ENCODE results near the gene INTS7.

GRCh38 chr1:211923095-211923494 lies 112.3 kb downstream of the INTS7 start:
- TF ChIP-seq POLR2A (IDR thresholded peaks at IDR 0.05; ENCODE audit: low read depth, low read length) (no peak), CTCF (conservative IDR thresholded peaks at IDR 0.05; ENCODE audit: low read depth, low read length) (no peak), FOS (IDR thresholded peaks at IDR 0.05; ENCODE audit: low read depth, low read length) (no peak), CEBPB (IDR thresholded peaks at IDR 0.05; ENCODE audit: low read depth, low read length) (no peak), USF2 (IDR thresholded peaks at IDR 0.05; ENCODE audit: low read depth, low read length) (no peak), BHLHE40 (IDR thresholded peaks at IDR 0.05; ENCODE audit: low read depth, low read length) (no peak), RAD21 (IDR thresholded peaks at IDR 0.05; ENCODE audit: low read length) (no peak), NFE2L2 (IDR thresholded peaks at IDR 0.05; ENCODE audit: low read depth, low read length) (no peak), MAZ (IDR thresholded peaks at IDR 0.05; ENCODE audit: borderline replicate concordance, low read depth, low read length) (no peak), ELK1 (IDR thresholded peaks at IDR 0.05; ENCODE audit: borderline replicate concordance, low read depth, low read length) (no peak), RFX5 (IDR thresholded peaks at IDR 0.05; ENCODE audit: low read depth, low read length) (no peak), RCOR1 (IDR thresholded peaks at IDR 0.05; ENCODE audit: insufficient replicate concordance, low read length) (no peak), SMC3 (IDR thresholded peaks at IDR 0.05; ENCODE audit: low read depth, low read length) (no peak), CHD1 (IDR thresholded peaks at IDR 0.05; ENCODE audit: low read depth, low read length) (no peak)

Measured in IMR-90 (cell line).